HG03045 (cell line): ENCODE measurements around the gene TRPC4AP.

Experiments used
- ATAC-seq: cut with Tn5 transposase; IDR thresholded peaks from one replicate; pipeline ENCODE4 v1.9.1; 2021; ENCODE audit warnings: mild to moderate bottlenecking, moderate library complexity; ENCODE audit not compliant: unreplicated experiment

The TRPC4AP gene

DNA sequence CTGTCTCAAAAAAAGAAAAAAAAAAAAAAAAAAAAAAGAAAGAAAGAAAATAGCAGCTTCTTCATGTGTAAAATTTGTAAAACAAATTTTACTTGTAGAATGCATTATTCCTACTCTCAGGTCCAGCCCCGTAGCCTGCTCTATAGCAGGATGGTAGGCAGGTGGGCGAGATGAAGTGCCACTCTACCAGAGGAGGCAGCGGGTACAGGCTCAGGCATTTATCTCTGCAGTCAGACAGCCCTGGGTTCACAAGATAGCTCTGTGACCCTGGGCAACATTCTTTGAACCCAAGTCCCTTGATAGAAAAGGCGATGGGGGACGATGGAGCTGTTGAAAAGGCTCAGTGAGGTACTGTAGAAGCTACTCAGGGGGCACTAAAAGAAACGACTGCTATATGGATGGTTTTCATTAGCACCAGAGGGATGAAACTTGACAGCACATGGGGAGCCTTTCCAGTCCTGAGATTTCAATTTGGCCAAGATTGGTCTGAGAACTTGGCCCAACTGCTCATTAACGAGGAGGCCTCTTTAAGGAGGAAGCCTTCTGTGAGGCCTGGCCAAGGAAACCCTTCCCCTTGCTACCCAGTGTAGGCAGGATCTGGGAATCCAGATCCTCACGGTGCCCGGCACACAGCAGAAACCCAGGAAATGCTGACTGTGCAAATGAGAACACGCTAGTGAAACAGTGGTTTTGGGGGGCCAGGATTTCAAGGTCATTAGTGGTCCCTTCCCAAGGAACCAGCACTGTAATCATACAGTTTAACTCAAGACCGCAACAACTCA, 73.8 kb downstream of the TRPC4AP start:
- ATAC-seq: no peak

- no peak for ATAC-seq
Observed at GRCh38 chr20:35017099-35017835, 75.3 kb downstream of the TRPC4AP start.

DNA sequence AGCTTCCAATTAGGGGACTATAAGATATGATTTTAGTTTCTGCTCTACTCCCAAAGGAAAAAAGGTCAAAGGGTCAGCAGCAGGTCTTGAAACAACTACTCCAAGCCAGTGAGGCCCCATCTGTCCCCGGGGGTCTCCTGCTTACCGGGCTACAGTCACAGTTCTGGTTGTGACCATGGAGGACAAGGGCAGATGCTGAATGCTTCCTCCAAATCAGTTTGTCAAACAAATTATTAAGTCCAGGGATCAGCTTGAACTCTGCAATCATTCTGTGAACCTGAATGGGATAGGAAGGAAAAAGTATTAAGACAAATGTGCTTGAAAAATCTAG, 76.8 kb downstream of the TRPC4AP start:
- ATAC-seq: no peak

DNA sequence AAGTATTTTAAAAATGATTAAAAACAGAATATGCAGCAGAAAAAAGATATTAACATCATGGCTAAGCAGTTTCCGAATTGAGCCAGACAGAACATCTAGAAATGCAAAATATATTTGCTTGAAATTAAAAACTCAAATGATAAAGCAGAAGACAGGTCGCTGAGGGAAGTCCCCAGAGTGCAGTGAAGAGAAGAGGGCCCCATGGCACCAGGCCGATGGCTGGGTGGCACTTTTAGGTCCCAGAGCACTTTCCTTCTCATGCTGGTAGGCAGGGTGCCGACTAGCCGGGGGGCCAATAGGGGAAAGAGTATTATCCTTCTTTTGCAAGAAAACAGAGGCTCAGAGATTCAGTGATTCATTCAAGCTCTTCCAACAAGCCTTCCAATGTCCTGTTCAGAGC, 78.1 kb downstream of the TRPC4AP start:
- no peak for ATAC-seq

DNA sequence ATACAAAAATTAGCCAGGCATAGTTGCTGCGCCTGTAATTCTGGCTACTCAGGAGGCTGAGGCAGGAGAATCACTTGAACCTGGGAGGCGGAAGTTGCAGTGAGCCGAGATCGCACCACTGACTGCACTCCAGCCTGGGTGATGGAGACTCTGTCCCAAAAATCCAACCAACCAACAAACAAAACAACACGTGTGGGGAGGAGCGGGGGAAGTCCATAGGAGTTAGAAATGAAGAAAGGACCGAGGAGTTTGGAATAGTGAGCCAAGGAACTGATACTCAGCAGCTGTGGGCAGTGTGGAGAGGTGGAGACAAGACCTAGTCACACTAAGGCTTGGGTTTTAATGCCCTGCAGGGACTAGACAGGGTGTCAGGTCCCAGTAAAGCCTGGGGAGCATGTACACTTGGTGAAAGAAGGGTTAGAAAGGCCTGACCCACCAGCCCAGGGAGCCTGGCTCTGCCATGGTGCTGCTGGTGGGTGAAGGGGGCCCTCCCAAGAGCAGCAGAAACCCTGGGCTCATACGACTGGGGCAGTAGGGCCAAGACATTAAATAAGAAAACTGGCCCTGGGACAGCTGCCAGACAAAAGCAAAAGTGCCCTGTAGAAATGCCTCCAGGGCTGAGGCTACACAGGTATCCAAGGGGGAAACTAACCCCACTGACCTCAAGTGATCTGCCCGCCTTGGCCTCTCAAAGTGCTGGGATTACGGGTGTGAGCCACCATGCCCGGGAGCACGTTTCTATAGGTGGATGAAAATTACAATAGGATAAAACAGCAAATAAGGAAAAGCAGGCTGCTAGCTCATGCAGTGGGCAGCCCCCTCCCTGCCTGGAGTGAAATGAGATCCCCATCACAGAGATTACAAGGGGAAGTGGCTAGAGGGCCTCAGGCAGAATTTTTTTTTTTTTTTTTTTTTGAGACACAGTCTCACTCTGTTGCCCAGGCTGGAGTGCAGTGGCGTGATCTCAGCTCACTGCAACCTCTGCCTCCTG, 78.9 kb downstream of the TRPC4AP start:
- no peak for ATAC-seq

- no peak for ATAC-seq
Observed at GRCh38 chr20:35012227-35013069, 80.2 kb downstream of the TRPC4AP start.

DNA sequence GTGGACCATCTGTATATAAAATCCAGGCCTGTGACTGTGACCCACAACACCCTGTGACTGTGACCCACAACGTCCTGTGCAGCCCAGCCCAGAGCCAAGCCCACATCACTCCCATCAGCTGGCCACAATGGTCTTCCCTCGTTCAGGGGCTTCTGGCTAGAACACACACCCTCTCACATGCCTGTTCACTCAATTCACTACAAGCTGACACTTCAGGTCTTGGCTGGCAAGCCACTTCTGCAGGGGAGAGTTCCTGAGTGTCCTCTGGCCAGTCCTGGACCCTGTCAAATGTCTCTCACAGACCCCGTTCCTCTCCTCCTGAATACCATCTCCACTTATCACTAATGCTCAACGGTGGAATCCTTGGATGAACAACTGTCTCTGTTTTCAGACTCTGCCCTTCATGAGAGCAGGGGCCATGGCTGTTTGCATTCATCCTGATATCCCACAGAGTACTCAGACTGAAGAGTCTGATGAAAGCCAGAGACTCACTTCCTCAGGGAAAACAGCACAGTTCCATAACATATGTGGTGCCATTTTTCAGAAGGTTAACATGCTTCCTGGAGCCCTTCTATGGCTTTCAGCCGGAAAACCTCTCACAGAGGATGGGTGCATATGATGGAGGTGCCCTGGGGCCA, 80.9 kb downstream of the TRPC4AP start:
- no peak for ATAC-seq

GRCh38 chr20:35010405-35011192, 82.0 kb downstream of the TRPC4AP start:
- no peak for ATAC-seq

GRCh38 chr20:35009665-35010328, 82.8 kb downstream of the TRPC4AP start:
- ATAC-seq: no peak

- no peak for ATAC-seq
Observed at GRCh38 chr20:35008411-35009342, 83.9 kb downstream of the TRPC4AP start.

DNA sequence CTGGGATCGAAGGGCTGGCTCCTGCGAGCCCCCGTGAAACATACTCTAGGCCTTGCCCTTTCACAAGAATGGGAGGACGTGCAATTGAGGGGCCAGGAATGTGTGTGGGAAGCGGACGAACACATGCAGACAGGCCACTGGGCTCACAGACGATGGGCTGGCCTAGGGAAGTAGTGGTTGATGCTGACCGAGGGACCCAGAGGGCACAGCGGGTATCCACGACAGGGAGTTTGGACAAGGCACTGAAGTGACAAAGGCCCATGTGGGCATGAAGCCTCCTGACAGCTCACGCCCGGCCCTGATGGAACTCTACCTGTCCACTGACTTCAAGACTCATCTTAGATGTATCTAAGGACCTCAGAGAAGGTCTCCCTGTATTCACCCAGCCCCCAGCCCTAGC, 84.7 kb downstream of the TRPC4AP start:
- no peak for ATAC-seq

GRCh38 chr20:35007413-35007812, 85.2 kb downstream of the TRPC4AP start:
- ATAC-seq: no peak

GRCh38 chr20:35006531-35006971, 86.1 kb downstream of the TRPC4AP start:
- no peak for ATAC-seq

GRCh38 chr20:35006009-35006408, 86.6 kb downstream of the TRPC4AP start:
- ATAC-seq: no peak

DNA sequence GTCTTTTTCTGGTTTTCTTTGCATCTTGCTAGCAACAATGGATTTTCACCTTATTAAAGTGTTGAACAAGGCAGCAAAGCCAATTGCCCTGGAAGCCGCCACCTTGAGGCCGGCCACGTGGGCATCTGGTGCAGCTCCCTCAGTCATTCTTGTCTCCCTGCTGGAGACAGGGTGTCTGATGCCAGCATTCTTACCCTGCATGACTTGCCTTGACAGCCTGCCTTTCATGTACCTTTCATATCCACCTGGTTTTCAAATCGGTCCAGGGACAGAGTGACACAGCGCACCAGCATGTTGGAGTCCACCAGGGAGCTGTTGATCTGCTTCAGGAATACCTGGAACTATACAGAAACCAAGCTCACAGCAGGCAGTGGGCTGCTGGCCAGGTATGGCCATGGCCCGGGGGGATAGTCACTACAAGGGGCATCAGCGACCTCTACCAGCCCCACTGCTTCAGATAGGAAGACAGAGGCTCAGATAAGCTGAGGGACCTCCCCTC, 87.1 kb downstream of the TRPC4AP start:
- ATAC-seq: no peak

GRCh38 chr20:35004749-35005462, 87.7 kb downstream of the TRPC4AP start:
- no peak for ATAC-seq
